ENCODE measurements around the gene ROBO2.

DNA sequence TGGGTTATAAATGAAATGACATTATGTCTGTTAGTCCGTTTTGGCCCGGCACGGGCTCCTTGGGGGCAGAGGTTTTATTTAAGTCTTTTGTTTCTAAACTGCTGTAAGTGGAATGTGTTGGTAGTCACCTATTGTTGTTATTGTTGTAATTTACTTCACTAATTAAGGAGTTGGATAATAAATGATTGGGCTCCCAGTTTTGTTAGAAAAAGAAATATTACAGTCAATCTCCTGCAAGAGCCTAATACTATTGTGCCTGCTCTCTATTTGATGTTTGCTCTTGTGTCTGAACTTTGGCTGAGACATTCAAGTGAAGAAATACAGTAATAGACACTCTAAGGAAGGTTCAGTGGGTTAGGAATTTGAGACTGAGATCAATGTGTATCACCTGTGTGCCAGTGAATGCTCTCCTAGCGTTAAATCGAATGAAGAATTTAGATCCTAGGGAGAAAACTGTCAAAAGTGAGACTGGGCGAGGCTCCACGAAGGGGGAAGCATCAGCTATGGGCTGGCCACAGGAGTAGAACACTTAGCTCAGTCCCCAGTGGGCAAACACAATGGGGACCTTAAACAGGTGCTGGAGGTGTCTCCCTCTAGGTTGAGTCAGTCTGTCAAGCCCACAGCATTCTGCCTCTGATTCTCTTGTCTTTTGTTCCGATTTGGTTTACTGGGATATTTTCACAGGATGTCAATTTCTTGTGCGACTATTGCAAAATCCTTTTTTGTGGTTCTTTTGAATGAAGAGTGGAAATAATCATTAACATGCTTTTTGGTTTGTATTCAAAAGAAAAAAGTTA lies 1.2 kb downstream of the ROBO2 start:
- TF ChIP-seq, protein P1, sequence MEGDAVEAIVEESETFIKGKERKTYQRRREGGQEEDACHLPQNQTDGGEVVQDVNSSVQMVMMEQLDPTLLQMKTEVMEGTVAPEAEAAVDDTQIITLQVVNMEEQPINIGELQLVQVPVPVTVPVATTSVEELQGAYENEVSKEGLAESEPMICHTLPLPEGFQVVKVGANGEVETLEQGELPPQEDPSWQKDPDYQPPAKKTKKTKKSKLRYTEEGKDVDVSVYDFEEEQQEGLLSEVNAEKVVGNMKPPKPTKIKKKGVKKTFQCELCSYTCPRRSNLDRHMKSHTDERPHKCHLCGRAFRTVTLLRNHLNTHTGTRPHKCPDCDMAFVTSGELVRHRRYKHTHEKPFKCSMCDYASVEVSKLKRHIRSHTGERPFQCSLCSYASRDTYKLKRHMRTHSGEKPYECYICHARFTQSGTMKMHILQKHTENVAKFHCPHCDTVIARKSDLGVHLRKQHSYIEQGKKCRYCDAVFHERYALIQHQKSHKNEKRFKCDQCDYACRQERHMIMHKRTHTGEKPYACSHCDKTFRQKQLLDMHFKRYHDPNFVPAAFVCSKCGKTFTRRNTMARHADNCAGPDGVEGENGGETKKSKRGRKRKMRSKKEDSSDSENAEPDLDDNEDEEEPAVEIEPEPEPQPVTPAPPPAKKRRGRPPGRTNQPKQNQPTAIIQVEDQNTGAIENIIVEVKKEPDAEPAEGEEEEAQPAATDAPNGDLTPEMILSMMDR (IDR thresholded peaks at IDR 0.05) = no peak
- TF ChIP-seq, protein P2, sequence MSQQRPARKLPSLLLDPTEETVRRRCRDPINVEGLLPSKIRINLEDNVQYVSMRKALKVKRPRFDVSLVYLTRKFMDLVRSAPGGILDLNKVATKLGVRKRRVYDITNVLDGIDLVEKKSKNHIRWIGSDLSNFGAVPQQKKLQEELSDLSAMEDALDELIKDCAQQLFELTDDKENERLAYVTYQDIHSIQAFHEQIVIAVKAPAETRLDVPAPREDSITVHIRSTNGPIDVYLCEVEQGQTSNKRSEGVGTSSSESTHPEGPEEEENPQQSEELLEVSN (IDR thresholded peaks at IDR 0.05; ENCODE audit: borderline replicate concordance, low read depth) = no peak
- TF ChIP-seq RCOR1 (IDR thresholded peaks at IDR 0.05; ENCODE audit: low read depth, low read length) (no peak), EP300 (IDR thresholded peaks at IDR 0.05) (no peak), SMC3 (IDR thresholded peaks at IDR 0.05) (no peak), CHD4 (IDR thresholded peaks at IDR 0.05; ENCODE audit: borderline replicate concordance) (no peak)
